Activated CD4-positive, alpha-beta T cell treated with anti-CD3 and anti-CD28 coated beads for 24 hours (primary cell): ENCODE results near the gene RPE65.
"Not testable (repeated sequence)": the region's sequence is repeated elsewhere in the genome, so short reads cannot be mapped to it uniquely, and the experiment has no call there.

ENCODE experiments used
- DNase-seq, 2 donors: peaks; one replicate each; pipeline ENCODE4 v3.0.0-alpha.2; 2020; ENCODE audit warnings: low read depth in 2 of 2

Gene RPE65

DNA sequence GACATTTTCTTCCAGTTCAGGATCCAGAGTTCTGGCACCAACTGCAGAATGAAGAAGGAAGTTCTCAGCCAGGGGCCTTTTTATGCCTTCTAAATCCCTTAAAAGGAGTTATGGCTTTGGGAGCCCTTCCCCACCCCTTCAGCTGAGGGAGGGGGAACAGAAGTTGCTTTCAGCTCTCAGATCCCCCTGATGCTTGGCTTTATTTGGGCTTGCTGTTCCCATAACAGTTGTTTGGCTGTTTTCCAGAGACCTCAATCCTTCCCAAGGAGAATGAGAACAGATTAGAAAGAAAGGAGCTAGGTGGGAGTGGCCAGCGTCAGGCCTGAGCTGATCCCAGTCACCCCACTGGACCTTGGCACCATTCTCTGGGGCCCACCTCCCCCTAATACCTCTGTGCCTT is at the start of gene RPE65:
RPE65 (minus strand) TSS at position 54 of the 400 bp plus-strand sequence; CDS start at position 5, 49 bp downstream.
- no peak for DNase-seq

DNA sequence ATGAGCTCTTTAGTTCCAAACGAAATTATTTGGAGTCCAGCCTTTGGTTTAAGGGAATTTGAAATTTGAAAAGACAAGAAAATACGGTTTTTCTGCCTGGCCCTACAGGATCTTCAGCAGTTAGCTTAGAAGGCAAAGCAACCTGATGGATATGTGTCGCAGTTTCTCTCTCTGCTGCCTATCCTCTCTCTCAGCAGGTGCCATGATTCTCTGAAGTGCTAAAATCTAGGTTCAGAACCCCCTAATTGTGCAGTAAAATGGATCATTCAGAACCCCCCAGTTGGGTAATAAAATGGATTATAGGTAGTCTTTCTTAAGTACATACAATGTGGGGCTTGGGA is 47.6 kb upstream of the RPE65 start:
- DNase-seq = no peak

DNA sequence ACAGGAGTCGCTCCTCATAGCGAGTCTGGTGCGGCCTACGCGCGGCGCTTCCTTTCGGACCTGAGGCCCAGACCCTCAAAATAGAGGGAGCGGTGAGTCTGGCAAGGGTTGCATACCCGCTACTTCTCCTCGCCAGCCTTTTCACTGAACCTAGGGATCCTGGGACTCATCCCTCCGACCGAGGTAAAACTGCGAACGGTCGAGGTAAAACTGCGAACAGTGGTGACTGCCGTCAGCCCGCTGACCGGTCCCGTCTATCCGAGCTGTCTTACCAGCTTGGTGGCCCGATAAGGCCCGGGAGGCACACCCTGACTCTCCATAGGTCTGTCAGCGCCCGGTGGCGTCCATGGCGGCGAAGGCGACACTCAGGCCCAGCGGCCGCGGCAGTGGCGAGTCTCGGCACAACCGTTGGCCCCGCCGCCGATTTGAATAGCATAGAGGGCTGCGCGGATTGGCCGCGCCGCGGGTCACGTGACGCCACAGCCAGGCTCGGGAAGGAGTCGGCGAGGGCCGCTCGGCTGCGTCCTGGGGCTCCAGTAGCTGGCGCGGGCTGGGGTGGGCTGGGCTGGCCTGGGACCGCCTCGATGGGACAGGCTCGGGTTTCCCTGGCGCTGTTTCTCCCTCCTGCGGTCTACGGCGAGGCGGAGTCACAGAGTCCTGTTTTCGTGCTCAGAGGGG is 47.1 kb upstream of the RPE65 start, which contains the start of gene DEPDC1:
DEPDC1 (minus strand) TSS at position 403 of the 678 bp plus-strand sequence; CDS start at position 320, 83 bp downstream.
- DNase-seq = peak; percentile 40 to 68

DNA sequence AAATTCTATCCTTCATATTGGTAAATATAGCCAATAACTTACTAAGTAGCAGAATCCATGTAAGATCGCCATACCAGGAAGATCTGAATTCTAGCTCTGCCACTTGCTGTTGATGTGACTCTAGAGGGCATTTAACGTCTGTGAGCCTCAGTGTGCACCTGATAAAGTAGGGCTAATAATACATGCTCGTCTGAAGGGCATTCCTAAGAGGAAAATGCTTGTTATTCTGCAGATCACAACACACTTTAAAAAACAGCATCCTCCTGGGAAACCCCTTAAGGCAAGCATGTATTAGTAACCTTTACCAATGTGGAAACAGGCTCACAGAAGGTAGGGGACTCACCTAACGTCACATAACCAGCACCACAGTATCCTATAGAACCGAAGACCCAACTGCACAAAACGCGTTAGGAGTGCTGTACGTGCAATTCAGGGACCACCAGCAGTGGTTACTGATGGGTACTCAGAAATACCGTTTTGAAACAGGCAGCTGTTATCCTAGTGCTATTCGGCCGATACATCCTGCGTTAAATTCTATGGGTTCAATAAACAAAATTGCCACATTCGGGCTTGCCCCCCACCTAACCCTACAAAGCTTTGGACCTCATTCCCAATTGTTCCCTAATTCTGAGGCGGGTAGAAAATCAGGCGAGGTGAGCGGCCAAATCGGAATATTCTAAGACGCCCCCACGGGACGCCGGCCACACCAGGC is 46.4 kb upstream of the RPE65 start:
- DNase-seq = no peak

DNA sequence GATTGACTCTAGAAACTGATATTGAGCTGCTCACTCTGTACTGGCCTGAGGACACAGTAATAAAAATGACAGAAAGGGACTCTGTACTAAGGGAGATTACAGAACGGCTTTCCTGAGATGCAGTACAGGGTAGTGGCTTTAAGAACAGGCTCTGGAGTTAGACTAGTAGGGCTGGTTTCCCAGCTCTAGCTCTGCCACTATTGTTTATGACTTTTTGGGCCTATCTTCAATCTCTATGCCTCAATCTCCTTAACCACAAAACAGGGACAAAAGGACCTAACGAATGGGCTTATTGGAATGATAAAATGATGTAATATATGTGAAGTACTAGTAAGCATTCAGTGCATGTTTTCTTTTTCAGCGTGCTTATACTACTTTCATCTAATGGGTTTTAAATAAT is 45.8 kb upstream of the RPE65 start:
- no peak for DNase-seq

GRCh38 chr1:68493193-68493592 is 43.4 kb upstream of the RPE65 start:
- no peak for DNase-seq

GRCh38 chr1:68492255-68492654 is 42.5 kb upstream of the RPE65 start:
- DNase-seq = not testable (repeated sequence)

DNA sequence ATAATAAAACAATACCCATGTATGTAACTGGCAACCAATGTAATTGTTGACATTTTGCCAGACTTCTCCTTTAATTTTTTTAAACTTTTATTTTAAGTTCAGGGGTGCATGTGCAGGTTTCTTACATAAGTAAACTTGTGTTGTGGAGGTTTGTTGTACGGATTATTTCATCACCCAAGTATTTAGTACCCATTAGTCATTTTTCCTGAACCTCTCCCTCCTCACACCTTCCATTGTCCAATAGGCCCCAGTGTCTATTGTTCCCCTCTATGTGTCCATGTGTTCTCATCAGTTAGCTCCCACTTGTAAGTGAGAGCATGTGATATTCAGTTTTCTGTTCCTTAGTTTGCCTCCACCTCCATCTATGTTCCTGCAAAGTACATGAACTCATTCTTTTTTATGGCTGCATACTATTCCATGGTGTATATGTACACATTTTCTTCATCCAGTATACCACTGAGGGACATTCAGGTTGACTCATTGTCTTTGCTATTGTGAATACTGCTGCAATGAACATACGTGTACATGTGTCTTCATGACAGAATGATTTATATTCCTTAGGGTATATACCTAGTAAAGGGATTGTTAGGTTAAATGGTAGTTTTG is 40.4 kb upstream of the RPE65 start:
- no peak for DNase-seq

GRCh38 chr1:68485431-68486022 is 35.8 kb upstream of the RPE65 start:
- DNase-seq = no peak

DNA sequence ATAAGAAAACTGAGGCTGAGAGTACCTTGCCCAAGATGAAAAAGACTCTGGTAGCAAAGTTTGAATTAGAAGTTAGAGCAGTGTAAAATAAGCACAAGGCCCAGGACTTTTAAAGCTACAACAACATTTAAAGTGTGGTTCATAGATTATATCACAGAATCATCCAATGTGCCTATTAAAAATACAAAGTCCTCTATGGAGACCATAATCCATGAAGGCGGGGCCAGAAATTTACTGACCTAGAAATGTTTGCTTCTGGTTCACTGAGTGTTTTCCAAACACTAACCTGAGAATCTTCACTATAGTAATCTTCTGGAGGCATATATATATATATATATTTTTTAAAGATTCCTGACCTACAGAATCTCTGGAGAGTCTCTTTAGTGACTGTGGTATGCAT is 34.9 kb upstream of the RPE65 start:
- no peak for DNase-seq

DNA sequence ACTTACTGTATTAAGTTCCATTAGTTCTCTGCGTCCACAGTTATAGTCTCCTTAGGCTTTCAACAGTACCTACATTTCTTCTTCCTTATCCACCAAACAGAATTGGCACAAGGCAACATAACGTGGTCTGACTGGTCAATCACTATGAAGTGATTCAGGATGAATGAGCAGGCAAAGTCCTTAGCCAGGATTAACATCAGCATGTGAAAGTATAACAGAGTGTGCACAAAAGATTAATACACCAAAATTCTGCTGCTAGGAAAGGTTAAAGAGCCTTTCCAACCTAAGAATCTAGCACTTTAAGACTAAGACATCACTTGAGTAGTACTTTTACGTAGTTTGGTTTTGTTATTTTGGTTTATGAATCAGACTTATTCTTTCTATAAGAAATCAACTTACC is 31.3 kb upstream of the RPE65 start:
- DNase-seq = no peak

DNA sequence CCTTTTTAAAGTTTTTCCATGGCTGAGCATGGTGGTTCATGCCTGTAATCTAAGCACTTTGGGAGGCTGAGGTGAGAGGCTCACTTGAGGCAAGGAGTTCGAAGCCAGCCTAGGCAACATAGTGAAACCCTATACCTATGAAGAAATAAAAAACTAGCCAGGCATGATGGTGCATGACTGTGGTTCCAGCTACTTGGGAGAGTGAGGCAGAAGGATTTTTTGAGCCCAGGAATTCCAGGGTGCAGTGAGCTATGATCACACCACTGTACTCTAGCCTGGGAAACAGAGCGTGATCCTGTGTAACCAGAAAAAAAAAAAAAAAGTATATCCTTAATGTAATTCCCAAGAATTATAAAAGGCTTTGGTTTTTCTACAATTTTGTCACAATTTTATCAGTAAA is 29.7 kb upstream of the RPE65 start:
- no peak for DNase-seq

GRCh38 chr1:68478662-68479061 is 28.9 kb upstream of the RPE65 start:
- no peak for DNase-seq

DNA sequence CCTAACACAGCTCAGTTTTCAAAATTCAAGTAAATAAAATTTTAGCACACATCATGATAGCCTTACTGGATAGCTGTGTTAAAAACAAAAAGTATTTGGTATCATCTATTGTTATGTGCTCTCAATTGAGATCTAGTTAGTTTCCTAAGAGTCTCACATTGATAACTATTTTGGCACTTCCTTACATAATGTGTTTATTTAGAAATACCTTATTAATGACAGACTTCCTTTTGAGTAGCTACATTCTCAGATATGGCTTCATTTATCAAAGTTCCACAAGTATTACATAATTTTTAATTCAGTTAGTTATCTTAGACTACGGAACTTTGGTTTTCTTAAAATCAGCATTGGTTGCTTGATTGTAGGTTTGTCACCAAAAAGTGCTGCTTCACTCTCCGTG is 26.9 kb upstream of the RPE65 start:
- not testable (repeated sequence) for DNase-seq

- DNase-seq = no peak
These were observed 23.3 kb upstream of the RPE65 start for GRCh38 chr1:68473060-68473459.

DNA sequence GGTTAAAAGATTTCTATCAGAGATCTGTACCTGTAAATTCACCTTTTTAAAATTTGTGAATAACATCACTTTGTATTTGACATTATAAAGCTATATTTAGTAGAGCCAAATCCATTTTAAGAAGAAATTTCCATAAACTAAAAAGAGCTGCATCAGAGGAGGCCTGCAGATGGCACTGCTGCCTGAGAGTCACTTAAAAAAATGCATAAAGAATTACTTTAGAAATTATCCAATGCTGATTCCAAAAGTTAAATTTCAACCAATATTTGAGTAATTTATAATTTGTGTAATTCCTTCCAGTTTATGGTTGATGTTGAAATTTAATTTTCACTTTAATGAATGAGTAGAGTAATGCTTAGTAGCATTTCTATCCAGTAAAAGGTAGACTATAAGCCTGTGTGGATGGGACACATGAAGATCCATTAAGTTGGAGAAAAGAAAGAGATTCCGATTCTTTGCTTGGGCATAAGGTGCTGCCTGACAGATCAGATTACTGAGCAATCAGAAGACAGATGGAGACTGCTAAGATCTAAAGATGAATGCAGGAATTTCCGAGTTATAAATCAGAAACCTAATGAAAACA is 20.7 kb upstream of the RPE65 start:
- DNase-seq = no peak

DNA sequence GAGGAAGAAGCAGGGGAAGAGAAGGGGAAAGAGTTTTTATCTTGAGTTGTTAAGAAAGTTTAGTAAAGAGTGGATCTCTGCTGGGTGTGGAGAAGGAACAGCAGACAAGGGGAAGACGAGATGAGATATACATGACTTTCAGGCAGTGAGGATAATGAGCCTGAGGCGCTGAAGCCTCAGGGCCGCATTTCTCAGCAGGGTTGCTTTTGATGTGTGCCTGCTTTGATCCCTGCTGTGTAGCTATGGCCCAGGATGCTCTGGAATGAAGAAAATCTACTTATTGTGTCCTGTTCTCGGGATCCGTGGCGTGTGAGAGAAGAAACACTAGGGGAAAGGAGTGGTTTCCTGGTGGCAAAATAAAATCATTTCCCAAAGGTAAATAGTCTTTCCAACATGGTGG is 15.1 kb upstream of the RPE65 start:
- no peak for DNase-seq

DNA sequence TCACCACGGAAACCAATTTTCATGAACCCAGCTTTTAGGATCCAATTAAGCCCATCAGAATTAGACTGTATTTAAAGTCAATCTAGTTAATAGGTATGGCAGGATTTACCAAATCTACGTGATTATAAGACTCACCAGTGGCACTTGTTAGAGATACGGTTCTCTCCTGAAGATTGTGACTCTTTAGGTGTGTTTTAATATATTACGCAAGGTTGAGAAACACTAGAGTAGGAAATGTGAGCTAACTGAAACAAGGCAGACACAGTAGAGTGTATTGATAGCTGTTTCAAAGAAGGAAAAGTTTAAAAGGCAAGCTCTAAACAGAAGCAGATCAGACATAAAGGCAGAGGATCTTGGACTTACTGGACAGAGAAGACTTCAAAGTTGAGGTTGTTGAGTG is 11.2 kb upstream of the RPE65 start:
- no peak for DNase-seq

- no peak for DNase-seq
These were observed 10.0 kb upstream of the RPE65 start for GRCh38 chr1:68459796-68460195.

GRCh38 chr1:68459091-68459490 is 9.3 kb upstream of the RPE65 start:
- DNase-seq = no peak

- no peak for DNase-seq
These were observed 6.4 kb upstream of the RPE65 start for GRCh38 chr1:68456202-68456601.

DNA sequence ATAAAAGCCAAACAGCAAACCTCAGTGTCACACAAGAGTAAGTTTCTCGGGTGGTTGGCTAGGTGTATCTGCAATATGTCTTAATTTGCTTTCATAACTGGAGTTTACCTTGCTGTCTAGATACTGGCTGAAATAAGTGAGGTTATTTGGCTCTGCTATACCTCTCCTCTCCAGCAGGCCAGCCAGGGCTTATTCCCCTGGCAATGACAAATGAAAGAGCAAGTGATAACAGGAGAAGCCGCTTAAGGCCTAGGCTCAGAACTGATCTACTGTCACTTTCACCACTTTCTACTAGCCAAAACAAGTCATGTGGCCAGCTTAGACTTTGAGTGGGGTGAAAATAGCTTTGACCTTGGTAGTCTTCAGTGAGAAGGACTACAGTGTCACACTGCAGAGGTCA is 4.8 kb upstream of the RPE65 start:
- no peak for DNase-seq
